ENCODE measurements around the gene CAPN12. TPM values are rescaled to one million over a fixed set of nuclear protein-coding genes. Genes with fewer than 3 reads are reported as not detected.
"Not testable (repeated sequence)": the region's sequence is repeated elsewhere in the genome, so short reads cannot be mapped to it uniquely, and the experiment has no call there.

CAPN12 gene, protein sequence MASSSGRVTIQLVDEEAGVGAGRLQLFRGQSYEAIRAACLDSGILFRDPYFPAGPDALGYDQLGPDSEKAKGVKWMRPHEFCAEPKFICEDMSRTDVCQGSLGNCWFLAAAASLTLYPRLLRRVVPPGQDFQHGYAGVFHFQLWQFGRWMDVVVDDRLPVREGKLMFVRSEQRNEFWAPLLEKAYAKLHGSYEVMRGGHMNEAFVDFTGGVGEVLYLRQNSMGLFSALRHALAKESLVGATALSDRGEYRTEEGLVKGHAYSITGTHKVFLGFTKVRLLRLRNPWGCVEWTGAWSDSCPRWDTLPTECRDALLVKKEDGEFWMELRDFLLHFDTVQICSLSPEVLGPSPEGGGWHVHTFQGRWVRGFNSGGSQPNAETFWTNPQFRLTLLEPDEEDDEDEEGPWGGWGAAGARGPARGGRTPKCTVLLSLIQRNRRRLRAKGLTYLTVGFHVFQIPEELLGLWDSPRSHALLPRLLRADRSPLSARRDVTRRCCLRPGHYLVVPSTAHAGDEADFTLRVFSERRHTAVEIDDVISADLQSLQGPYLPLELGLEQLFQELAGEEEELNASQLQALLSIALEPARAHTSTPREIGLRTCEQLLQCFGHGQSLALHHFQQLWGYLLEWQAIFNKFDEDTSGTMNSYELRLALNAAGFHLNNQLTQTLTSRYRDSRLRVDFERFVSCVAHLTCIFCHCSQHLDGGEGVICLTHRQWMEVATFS
- 1 to 10 TPM; 7.1 to 9.0 TPM for total RNA-seq

DNA sequence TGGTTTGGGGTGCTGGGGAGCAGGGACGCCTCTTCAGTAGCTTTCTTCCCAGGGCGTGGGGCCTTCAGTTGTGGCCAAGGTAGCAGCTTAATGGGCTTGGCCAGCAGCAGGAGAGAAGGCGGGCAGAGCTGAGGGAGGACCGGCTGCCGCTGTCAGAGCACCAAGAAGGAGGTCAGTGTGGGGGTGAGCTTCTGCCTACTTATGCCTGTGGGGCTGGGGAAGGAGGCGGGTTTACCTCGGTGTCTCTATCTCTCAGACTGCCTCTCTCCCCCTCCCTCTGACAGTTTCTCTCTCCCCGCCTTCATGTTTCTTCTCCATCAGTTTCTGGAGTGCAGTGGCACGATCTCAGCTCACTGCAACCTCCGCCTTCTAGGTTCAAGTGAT, at the start of gene CAPN12:
Gene CAPN12 (minus strand): TSS at position 177 of the 384 bp plus-strand sequence. CDS start 309 bp downstream, outside the sequence.
- intact Hi-C loops (cut with micrococcal nuclease), result no loop called here
- H3K9me3 Mint-ChIP-seq, result no peaks in the 10 kb centered on the region
- peaks cover 6% of the 10 kb centered on the region for H3K4me1 Mint-ChIP-seq (ENCODE audit: low read depth)
- H3K27ac Mint-ChIP-seq, result no peak within 1 kb of the TSS
- ChIA-PET POLR2A (no interaction called here), CTCF (interaction anchor here (1.3 kb wide), 1 partner anchor 186 kb away, joined by 3 read pairs; the partner anchor contains the start of genes MRPS12 and SARS2)
- H3K36me3 Mint-ChIP-seq, result no peaks in the 10 kb centered on the region
- no peaks in the 10 kb centered on the region for H3K27me3 Mint-ChIP-seq
- DNase-seq, result no peak
- H3K4me3 Mint-ChIP-seq, result no peak within 1 kb of the TSS

DNA sequence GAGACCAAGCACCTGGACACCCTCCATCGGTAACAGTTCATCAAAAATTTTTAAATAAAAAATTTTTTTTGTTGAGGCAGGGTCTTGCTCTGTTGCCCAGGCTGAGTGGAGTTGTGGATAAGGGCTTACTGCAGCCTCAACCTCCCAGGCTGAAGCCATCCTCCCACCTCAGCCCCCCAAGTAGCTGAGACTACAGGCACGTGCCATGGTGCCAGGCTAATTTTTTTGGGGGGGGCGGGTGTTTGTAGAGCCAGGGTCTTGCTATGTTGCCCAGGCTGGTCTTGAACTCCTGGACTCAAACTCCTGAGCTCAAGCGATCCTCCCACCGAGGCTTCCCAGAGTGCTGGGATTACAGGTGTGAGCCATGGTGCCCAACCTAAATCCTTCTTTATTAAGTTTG, 49.4 kb upstream of the CAPN12 start:
- POLR2A ChIA-PET, result no interaction called here
- intact Hi-C loops (cut with micrococcal nuclease), result no loop called here
- H3K36me3 Mint-ChIP-seq, result no peaks in the 10 kb centered on the region
- peaks cover 6% of the 10 kb centered on the region for H3K4me1 Mint-ChIP-seq (ENCODE audit: low read depth)
- no peak overlapping the region for H3K4me3 Mint-ChIP-seq
- DNase-seq, result no peak
- no peaks in the 10 kb centered on the region for H3K9me3 Mint-ChIP-seq
- H3K27ac Mint-ChIP-seq, result no peak overlapping the region
- H3K27me3 Mint-ChIP-seq, result no peaks in the 10 kb centered on the region
- CTCF ChIA-PET, result interaction anchor here (1.7 kb wide), 1 partner anchor 137 kb away, joined by 6 read pairs; the partner anchor contains the start of genes MRPS12 and SARS2

DNA sequence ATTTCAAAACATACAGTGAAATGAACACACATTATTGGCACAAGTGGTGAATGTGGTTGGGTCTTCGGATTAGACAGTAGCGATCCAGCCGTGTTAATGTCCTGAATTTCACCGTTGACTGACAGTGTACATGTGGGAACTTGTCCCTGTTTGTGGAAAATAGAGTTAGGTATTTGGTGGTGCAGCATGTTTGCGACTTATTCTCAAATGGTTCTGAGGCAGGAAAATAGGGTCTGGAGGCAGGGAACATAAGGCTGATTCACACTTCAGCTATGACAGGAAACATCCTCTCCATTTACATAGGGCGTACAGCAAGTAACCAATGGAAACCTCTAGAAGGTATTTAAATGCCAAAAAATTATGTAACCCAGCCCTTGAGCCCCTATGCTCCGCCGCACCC, 48.9 kb upstream of the CAPN12 start:
- POLR2A ChIA-PET, result interaction anchor here (1.4 kb wide), 1 partner anchor 56 kb away, joined by 4 read pairs; no protein-coding TSS in a partner anchor
- CTCF ChIA-PET, result interaction anchor here (1.0 to 1.7 kb wide), 3 partner anchors 17 to 137 kb away, joined by 3 to 6 read pairs (median 3); partner anchors contain the start of genes MRPS12 and SARS2
- Mint-ChIP-seq H3K27me3 (no peaks in the 10 kb centered on the region), H3K4me1 (ENCODE audit: low read depth) (peaks cover 6% of the 10 kb centered on the region), H3K9me3 (no peaks in the 10 kb centered on the region), H3K36me3 (no peaks in the 10 kb centered on the region), H3K27ac (no peak overlapping the region), H3K4me3 (peak overlapping the region; percentile 40)
- DNase-seq, result no peak
- intact Hi-C loops (cut with micrococcal nuclease), result no loop called here

DNA sequence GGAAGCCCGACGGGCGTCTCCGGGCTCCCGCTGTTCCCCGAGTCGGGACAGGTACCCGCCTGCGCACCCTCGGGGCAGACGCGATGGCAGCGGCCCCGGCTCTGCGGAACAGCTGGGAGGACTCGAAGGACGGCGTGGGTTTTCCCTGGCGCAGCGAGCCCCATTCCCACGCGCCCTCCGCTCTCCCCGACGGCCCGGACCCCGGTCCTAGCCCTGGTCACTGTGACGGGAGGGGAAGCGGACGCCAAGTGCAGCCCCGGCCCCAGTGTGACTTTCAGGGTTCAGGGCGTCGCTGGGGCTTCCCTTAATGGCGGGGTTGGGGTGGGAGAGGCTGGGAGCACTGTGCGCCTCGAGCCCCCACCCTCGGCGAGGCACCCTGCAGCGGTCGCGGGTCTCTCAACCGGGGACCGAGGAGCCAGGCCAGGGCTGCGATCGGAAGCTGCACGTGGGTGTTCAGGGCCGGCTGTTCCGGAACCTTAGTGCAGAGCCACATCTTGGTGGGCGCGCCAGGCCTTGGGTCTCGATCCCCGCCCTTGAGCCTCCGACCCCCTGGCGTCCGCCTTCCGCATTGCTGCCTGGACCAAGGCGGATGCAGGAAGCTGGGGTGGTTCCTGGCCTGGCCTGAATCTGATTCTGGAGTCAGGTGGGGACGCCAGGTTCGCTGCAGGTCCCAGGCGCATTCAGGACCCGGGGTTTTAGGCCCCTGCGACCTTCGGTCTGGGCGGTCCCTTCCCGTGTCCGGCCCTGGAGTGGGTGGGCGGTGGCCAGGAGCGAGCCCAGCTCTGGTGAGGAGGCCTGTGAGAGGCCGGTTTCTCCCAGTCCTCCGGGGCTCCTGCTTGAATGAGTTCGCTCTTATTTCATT, 48.2 kb upstream of the CAPN12 start:
- H3K4me1 Mint-ChIP-seq (ENCODE audit: low read depth), result peaks cover 6% of the 10 kb centered on the region
- peak overlapping the region; percentile 45 for H3K4me3 Mint-ChIP-seq
- no peaks in the 10 kb centered on the region for H3K36me3 Mint-ChIP-seq
- intact Hi-C loops (cut with micrococcal nuclease), result no loop called here
- no peaks in the 10 kb centered on the region for H3K27me3 Mint-ChIP-seq
- no peak overlapping the region for H3K27ac Mint-ChIP-seq
- H3K9me3 Mint-ChIP-seq, result no peaks in the 10 kb centered on the region
- peak; percentile 59 for DNase-seq
- POLR2A ChIA-PET, result interaction anchor here (1.4 kb wide), 1 partner anchor 57 kb away, joined by 4 read pairs; no protein-coding TSS in a partner anchor
- CTCF ChIA-PET, result interaction anchor here (1.0 to 1.2 kb wide), 2 partner anchors 16 to 62 kb away, joined by 3 read pairs; no protein-coding TSS in a partner anchor

DNA sequence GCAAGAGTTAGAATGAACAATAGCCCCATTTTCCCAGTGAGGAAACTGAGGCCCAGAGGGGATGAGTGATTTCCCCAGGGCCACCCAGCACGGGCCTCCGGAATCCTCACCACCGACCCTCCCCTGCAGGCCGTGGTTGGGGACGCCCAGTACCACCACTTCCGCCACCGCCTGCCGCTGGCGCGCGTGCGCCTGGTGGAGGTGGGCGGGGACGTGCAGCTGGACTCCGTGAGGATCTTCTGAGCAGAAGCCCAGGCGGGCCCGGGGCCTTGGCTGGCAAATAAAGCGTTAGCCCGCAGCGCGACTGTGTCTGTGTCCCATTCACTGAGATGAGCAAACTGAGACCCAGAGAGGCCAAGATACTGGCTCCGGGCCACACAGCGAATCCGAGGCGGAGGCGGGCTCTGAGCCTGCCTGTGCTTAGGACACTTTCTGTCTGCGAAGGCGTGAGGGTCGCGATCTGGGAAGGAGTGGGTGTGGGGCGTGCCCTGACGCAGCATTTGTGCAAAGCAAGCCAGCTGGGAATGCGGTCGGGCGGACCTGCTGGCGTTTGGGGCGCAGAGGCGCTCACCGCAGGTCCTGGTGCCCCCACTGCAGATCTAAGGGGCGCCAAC, 47.3 kb upstream of the CAPN12 start:
- DNase-seq; intact Hi-C loops (cut with micrococcal nuclease); H3K36me3 Mint-ChIP-seq; CTCF ChIA-PET; H3K4me1 Mint-ChIP-seq (ENCODE audit: low read depth); H3K27me3 Mint-ChIP-seq; POLR2A ChIA-PET; H3K27ac Mint-ChIP-seq; H3K4me3 Mint-ChIP-seq; H3K9me3 Mint-ChIP-seq: not testable (repeated sequence)

DNA sequence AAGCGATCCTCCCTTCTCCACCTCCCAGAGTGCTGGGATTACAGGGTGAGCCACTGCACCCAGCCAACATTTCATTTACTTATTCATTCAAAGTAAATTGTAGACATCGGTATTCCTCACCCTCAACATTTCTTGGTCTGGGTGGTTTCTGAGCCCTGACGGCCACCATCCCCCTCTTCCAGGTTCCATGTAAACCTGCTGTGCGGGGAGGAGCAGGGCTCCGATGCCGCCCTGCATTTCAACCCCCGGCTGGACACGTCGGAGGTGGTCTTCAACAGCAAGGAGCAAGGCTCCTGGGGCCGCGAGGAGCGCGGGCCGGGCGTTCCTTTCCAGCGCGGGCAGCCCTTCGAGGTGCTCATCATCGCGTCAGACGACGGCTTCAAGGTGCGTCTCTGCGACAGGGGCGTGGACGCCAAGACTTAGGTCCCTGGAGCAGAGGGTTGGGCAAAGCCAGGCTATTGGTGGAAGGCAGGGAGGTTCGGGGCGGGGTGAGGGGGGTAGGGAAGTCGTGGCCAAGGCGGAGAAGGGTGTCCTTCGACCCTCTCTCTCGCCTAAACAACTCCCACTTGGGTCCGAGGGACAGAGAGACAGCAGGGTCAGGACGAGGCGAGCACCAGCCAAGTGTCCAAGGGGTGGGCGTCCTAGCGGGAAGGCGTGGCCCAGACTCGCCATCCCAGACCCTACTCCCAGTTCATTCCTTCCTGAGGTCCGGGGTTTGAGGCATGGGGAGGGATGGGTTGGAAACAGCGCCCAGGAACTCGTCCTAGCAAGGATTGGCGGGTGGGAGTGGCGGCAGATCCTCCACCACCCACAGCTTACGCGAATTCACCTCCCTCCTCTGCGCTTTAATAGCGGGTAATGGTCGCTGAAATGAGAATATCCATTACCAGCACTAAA, 46.5 kb upstream of the CAPN12 start:
- CTCF ChIA-PET; H3K4me1 Mint-ChIP-seq (ENCODE audit: low read depth); H3K4me3 Mint-ChIP-seq; H3K36me3 Mint-ChIP-seq; H3K9me3 Mint-ChIP-seq; POLR2A ChIA-PET; intact Hi-C loops (cut with micrococcal nuclease); H3K27me3 Mint-ChIP-seq; H3K27ac Mint-ChIP-seq; DNase-seq: not testable (repeated sequence)

DNA sequence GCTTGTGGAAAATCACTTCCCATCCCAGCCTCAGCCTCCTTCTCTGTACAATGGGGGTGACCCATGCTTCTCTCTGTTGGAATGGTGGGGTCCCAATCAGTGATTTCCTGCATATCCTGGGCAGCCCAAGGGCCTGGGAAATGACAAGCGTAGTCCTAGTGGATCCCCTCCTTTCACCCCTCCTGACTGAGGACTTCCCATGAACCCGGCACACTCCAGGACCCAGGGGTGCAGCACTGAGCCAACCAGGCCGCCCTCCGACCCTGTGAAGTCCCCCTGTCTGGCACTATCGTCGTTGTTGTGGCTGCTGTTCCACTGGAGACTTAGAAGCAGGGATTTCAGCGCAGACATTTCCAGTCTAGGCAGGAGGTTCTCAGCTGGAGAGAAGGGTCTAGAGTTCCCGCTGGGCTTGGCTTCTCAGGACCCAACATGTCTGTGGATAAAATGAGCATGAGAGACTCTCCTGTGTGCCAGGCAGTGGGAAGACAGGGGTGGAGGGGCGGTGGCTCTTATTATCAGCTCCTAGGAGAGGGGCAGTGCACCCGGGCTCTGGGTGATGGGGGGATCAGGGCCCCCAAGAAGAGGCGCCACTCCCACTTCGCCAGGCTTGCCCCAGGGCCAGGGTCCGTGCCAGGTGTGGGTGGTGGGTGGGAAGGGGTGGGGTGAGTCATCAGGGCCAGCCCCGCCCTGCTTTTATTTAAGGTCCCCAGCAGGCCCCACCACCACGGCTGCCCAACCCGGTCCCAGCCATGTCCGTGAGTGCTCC, 44.4 kb upstream of the CAPN12 start, which contains the start of gene LGALS7B:
Gene LGALS7B (plus strand): TSS at position 723 of the 766 bp plus-strand sequence. CDS start 27 bp downstream, at position 750.
- POLR2A ChIA-PET, result no interaction called here
- intact Hi-C loops (cut with micrococcal nuclease), result no loop called here
- DNase-seq, result no peak
- peaks cover 6% of the 10 kb centered on the region for H3K4me1 Mint-ChIP-seq (ENCODE audit: low read depth)
- H3K27ac Mint-ChIP-seq, result no peak within 1 kb of the TSS
- CTCF ChIA-PET, result no interaction called here
- no peaks in the 10 kb centered on the region for H3K27me3 Mint-ChIP-seq
- H3K9me3 Mint-ChIP-seq, result no peaks in the 10 kb centered on the region
- H3K4me3 Mint-ChIP-seq, result no peak within 1 kb of the TSS
- H3K36me3 Mint-ChIP-seq, result no peaks in the 10 kb centered on the region

DNA sequence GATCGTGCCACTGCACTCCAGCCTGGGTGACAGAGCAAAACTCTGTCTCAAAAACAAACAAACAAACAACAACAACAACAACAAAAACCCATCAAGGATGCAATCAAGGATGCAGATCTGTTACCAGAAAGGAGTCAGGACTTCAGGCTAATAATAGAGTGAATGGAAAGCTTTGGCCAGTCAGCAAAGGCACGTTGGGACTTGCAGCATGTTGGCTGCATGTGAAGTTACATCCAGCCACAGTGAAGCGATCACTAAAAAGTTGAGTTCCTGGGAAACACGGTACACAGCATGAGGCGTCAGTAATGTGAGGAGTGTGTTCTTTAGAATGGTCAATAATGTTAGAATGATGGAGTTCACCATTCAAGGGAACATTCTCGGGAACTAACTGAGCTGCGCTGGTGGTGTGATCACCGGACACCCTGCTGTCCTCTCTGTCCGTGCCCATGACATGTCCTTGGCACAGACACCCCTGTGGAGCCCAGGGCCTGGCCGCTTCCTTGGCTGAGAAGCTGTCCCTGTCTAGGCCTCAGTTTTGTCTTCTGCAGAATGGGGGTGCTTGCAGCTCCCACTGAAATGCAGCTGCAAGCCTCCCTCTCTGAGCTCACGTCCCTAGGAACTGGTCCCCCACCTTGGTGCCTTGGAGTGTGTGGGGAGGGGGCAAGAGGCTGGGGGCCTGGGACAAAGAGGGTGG, 42.4 kb upstream of the CAPN12 start:
- ChIA-PET POLR2A (no interaction called here), CTCF (interaction anchor here (1.0 kb wide), 1 partner anchor 17 kb away, joined by 4 read pairs; no protein-coding TSS in a partner anchor)
- Mint-ChIP-seq H3K9me3 (no peaks in the 10 kb centered on the region), H3K27ac (no peak overlapping the region), H3K36me3 (no peaks in the 10 kb centered on the region), H3K27me3 (no peaks in the 10 kb centered on the region), H3K4me3 (no peak overlapping the region), H3K4me1 (ENCODE audit: low read depth) (no peaks in the 10 kb centered on the region)
- DNase-seq, result no peak
- intact Hi-C loops (cut with micrococcal nuclease), result no loop called here

DNA sequence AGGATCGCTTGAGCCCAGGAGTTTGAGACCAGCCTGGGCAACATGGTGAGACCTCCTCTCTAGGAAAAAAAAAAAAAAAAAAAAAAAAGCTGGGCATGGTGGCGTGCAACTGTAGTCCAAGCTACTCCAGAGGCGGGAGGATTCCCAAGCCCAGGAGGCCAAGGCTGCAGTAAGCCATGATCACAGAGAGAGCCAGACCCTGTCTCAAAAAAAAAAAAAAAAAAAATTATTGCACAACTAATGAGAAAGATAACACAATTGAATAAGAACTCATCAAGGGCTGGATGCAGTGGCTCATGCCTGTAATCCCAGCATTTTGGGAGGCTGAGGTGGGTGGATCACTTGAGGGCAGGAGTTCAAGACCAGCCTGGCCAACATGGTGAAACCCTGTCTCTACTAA, 41.8 kb upstream of the CAPN12 start:
- H3K36me3 Mint-ChIP-seq; H3K27me3 Mint-ChIP-seq; H3K4me3 Mint-ChIP-seq; H3K9me3 Mint-ChIP-seq; H3K27ac Mint-ChIP-seq; intact Hi-C loops (cut with micrococcal nuclease); H3K4me1 Mint-ChIP-seq (ENCODE audit: low read depth); POLR2A ChIA-PET; DNase-seq: not testable (repeated sequence)
- CTCF ChIA-PET, result interaction anchor here (1.0 kb wide), 1 partner anchor 16 kb away, joined by 4 read pairs; no protein-coding TSS in a partner anchor

DNA sequence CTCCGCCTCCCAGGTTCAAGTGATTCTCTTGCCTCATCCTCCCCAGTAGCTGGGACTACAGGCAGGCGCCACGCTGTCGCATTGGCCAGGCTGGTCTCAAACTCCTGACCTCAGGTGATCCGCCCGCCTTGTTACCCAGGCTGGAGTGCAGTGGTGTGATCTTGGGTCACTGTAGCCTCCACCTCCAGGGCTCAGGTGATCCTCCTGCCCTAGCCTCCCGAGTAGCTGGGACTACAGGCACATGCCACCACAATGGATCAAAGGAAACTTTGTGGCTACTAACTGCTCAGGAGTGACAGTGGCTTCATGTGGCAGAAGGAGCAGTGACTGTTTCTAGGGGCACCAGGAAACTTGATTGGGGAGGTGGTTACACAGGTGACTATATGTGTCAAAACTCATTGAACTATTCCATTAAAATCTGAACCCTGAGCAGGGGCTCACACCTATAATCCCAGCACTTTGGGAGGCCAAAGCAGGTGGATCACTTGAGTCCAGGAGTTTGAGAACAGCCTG, 41.0 kb upstream of the CAPN12 start:
- no peaks in the 10 kb centered on the region for H3K9me3 Mint-ChIP-seq
- ChIA-PET CTCF (no interaction called here), POLR2A (no interaction called here)
- H3K4me3 Mint-ChIP-seq, result no peak overlapping the region
- H3K36me3 Mint-ChIP-seq, result no peaks in the 10 kb centered on the region
- intact Hi-C loops (cut with micrococcal nuclease), result no loop called here
- no peaks in the 10 kb centered on the region for H3K27me3 Mint-ChIP-seq
- no peak overlapping the region for H3K27ac Mint-ChIP-seq
- DNase-seq, result no peak
- H3K4me1 Mint-ChIP-seq (ENCODE audit: low read depth), result no peaks in the 10 kb centered on the region
